Endodermal cell (in vitro differentiated cells): ENCODE measurements around the gene DHRS9. TPM values are rescaled to one million over a fixed set of nuclear protein-coding genes. Genes with fewer than 3 reads are reported as not detected.

Experiments
- DNase-seq: peaks from one replicate; pipeline ENCODE4 v3.0.0-alpha.2; 2017
- H3K27ac ChIP-seq: 2 replicates; pipeline ENCODE4 v1.5.1; 2013; ENCODE audit warnings: mild to moderate bottlenecking, low read depth, low read length, moderate library complexity
- H3K27me3 ChIP-seq: 2 replicates; pipeline ENCODE4 v1.6.1; 2013; ENCODE audit warnings: mild to moderate bottlenecking, low read length, moderate library complexity; ENCODE audit not compliant: insufficient read depth, control insufficient read depth, poor library complexity, severe bottlenecking
- H3K36me3 ChIP-seq: 2 replicates; pipeline ENCODE4 v1.7.0; 2013; ENCODE audit warnings: mild to moderate bottlenecking, low read length, moderate library complexity; ENCODE audit not compliant: control insufficient read depth, insufficient read depth
- H3K4me1 ChIP-seq: one replicate; pipeline ENCODE4 v1.7.0; 2013; ENCODE audit warnings: low read length; ENCODE audit not compliant: control insufficient read depth, insufficient read depth
- H3K4me3 ChIP-seq: 2 replicates; pipeline ENCODE4 v1.5.1; 2013; ENCODE audit warnings: mild to moderate bottlenecking, low read length, moderate library complexity
- H3K9ac ChIP-seq: 2 replicates; pipeline ENCODE4 v1.6.1; 2013; ENCODE audit warnings: mild to moderate bottlenecking, low read length, moderate library complexity; ENCODE audit not compliant: poor library complexity, severe bottlenecking; ENCODE audit errors: extremely low read depth
- H3K9me3 ChIP-seq: 2 replicates; pipeline ENCODE4 v1.6.1; 2013; ENCODE audit warnings: mild to moderate bottlenecking, low read length, moderate library complexity; ENCODE audit not compliant: control insufficient read depth
- H3K27ac Mint-ChIP-seq: 2 replicates; pipeline ENCODE4 v1.8.0; 2020; ENCODE audit warnings: mixed read lengths
- H3K27me3 Mint-ChIP-seq: 2 replicates; pipeline ENCODE4 v1.8.0; 2021; ENCODE audit warnings: mild to moderate bottlenecking, mixed read lengths; ENCODE audit not compliant: insufficient read depth
- H3K36me3 Mint-ChIP-seq: 2 replicates; pipeline ENCODE4 v1.8.0; 2020; ENCODE audit warnings: low read depth, mixed read lengths
- H3K4me1 Mint-ChIP-seq: 2 replicates; pipeline ENCODE4 v1.8.0; 2020; ENCODE audit warnings: mixed read lengths
- H3K4me3 Mint-ChIP-seq: 2 replicates; pipeline ENCODE4 v1.8.0; 2020; ENCODE audit warnings: mild to moderate bottlenecking, moderate library complexity, mixed read lengths
- H3K9me3 Mint-ChIP-seq: 2 replicates; pipeline ENCODE4 v1.8.0; 2020; ENCODE audit warnings: mild to moderate bottlenecking, mixed read lengths
- CTCF ChIP-seq: fragments of 200-600 bp; sonication (generic); conservative IDR thresholded peaks from 2 replicates; pipeline ENCODE4 v1.5.0; 2021; ENCODE audit warnings: antibody characterized with exemption, mild to moderate bottlenecking
- WGBS, 2 experiments: methylation state at CpG; one replicate each; pipeline versions ENCODE4 v1.1.5 to v1.1.7; 2013; ENCODE audit warnings: missing lambda C conversion rate in 2 of 2, mixed read lengths in 1 of 2; ENCODE audit not compliant: insufficient coverage in 1 of 2, insufficient read length in 1 of 2; 5-methylcytosine and 5-hydroxymethylcytosine counted together
- total RNA-seq, 2 donors: library from RNA; stranded (reverse); fragmentation: NEBNext Ultra II Directional in 1 of 2; extraction: Animal tissue kit (Norgen Biotek cat#: 25700) in 1 of 2; gene quantifications; 2 replicates in 1 of 2; 3 replicates in 1 of 2; pipeline ENCODE4 v1.2.1, GENCODE V29; 2021

Gene DHRS9
- total RNA-seq, 2 donors from 2014 or later: not detected

GRCh38 chr2:169093535-169093934, 24.2 kb downstream of the DHRS9 start:
- Histone ChIP-seq H3K36me3 (no peaks in the 10 kb centered on the region), H3K27ac (no peak overlapping the region), H3K9ac (no peak overlapping the region), H3K9me3 (no peaks in the 10 kb centered on the region), H3K4me1 (peaks cover 3% of the 10 kb centered on the region), H3K27me3 (no peaks in the 10 kb centered on the region), H3K4me3 (no peak overlapping the region)
- Mint-ChIP-seq H3K27me3 (no peaks in the 10 kb centered on the region), H3K9me3 (no peaks in the 10 kb centered on the region), H3K4me1 (peaks cover 5% of the 10 kb centered on the region), H3K36me3 (no peaks in the 10 kb centered on the region), H3K4me3 (no peak overlapping the region), H3K27ac (no peak overlapping the region)
- 89 to 96% methylated on average over 2 of the region's 2 CpGs for WGBS, 2 experiments
- TF ChIP-seq CTCF: no peak
- no peak for DNase-seq

- Mint-ChIP-seq H3K27ac (no peak overlapping the region), H3K4me3 (no peak overlapping the region), H3K9me3 (no peaks in the 10 kb centered on the region), H3K4me1 (no peaks in the 10 kb centered on the region), H3K27me3 (no peaks in the 10 kb centered on the region), H3K36me3 (no peaks in the 10 kb centered on the region)
- Histone ChIP-seq H3K4me3 (no peak overlapping the region), H3K9me3 (no peaks in the 10 kb centered on the region), H3K36me3 (no peaks in the 10 kb centered on the region), H3K27ac (no peak overlapping the region), H3K4me1 (no peaks in the 10 kb centered on the region), H3K9ac (no peak overlapping the region), H3K27me3 (no peaks in the 10 kb centered on the region)
- 86% methylated on average over 1 of the region's 1 CpG; no CpG with 5 or more reads in 1 of the 2 experiments for WGBS, 2 experiments
- no peak for DNase-seq
- no peak for TF ChIP-seq CTCF
Measured at GRCh38 chr2:169094676-169095075, 25.3 kb downstream of the DHRS9 start.

- Histone ChIP-seq H3K4me3 (no peak overlapping the region), H3K27me3 (no peaks in the 10 kb centered on the region), H3K9me3 (no peaks in the 10 kb centered on the region), H3K9ac (no peak overlapping the region), H3K27ac (no peak overlapping the region), H3K4me1 (no peaks in the 10 kb centered on the region), H3K36me3 (no peaks in the 10 kb centered on the region)
- H3K36me3 Mint-ChIP-seq: no peaks in the 10 kb centered on the region
- WGBS, 2 experiments: 82 to 89% methylated on average over 3 to 5 of the region's 5 CpGs
- H3K4me3 Mint-ChIP-seq: no peak overlapping the region
- no peaks in the 10 kb centered on the region for H3K9me3 Mint-ChIP-seq
- H3K4me1 Mint-ChIP-seq: no peaks in the 10 kb centered on the region
- no peaks in the 10 kb centered on the region for H3K27me3 Mint-ChIP-seq
- DNase-seq: no peak
- no peak for TF ChIP-seq CTCF
- H3K27ac Mint-ChIP-seq: no peak overlapping the region
Measured at GRCh38 chr2:169095621-169096105, 26.3 kb downstream of the DHRS9 start.
